ENCODE measurements around the gene FANCI.
A peak's percentile ranks its signal among the peaks of the same experiment; 100 is the strongest.

Gene FANCI

DNA sequence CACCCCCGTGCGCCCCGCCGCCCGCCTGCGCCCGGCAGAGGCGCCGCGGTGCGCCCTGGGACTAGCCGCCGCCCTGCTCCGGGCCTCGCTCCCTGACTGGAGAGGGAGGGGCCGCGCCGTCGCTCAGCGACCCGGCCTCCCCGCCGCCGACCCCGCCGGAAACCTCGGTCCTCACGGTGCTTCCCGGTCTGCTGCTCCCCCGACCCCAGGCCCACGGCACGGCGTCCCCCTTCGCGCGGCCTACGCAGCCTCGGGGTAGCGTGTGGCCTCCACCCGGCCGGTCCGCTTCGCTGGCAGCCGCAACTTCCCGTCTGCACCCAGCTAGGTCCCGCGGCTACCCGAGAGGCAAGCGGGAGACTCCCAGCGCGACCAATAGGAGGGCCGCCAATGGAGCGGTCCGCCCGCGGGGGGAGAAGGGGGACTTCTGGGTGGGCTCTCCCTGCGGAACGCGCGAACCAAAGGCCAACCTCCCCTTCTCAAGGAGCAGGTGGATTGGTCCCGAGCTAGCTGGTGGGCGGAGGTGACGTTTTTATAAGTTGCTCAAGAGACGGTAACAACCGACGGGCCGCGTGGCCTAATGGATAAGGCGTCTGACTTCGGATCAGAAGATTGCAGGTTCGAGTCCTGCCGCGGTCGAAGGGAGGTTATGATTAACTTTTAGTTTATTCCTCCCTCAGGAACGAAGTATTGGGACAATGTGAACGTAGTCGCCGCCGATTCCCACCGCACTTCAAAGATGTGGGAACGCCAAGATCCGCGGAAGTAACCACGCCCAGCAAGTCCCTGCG is 90.9 kb downstream of the FANCI start, which contains the start of gene POLG (continued):
- TF ChIP-seq, protein P1, sequence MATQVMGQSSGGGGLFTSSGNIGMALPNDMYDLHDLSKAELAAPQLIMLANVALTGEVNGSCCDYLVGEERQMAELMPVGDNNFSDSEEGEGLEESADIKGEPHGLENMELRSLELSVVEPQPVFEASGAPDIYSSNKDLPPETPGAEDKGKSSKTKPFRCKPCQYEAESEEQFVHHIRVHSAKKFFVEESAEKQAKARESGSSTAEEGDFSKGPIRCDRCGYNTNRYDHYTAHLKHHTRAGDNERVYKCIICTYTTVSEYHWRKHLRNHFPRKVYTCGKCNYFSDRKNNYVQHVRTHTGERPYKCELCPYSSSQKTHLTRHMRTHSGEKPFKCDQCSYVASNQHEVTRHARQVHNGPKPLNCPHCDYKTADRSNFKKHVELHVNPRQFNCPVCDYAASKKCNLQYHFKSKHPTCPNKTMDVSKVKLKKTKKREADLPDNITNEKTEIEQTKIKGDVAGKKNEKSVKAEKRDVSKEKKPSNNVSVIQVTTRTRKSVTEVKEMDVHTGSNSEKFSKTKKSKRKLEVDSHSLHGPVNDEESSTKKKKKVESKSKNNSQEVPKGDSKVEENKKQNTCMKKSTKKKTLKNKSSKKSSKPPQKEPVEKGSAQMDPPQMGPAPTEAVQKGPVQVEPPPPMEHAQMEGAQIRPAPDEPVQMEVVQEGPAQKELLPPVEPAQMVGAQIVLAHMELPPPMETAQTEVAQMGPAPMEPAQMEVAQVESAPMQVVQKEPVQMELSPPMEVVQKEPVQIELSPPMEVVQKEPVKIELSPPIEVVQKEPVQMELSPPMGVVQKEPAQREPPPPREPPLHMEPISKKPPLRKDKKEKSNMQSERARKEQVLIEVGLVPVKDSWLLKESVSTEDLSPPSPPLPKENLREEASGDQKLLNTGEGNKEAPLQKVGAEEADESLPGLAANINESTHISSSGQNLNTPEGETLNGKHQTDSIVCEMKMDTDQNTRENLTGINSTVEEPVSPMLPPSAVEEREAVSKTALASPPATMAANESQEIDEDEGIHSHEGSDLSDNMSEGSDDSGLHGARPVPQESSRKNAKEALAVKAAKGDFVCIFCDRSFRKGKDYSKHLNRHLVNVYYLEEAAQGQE (tag by site-specific recombination; IDR thresholded peaks at IDR 0.05), result peak; percentile 47; the same call in 1 of the 2 replicates
- TF ChIP-seq ZBTB17 (tag by site-specific recombination; IDR thresholded peaks at IDR 0.05), result peak; percentile 86
- TF ChIP-seq ZNF792 (tag by site-specific recombination; IDR thresholded peaks at IDR 0.05), result no peak
- TF ChIP-seq, protein P2, sequence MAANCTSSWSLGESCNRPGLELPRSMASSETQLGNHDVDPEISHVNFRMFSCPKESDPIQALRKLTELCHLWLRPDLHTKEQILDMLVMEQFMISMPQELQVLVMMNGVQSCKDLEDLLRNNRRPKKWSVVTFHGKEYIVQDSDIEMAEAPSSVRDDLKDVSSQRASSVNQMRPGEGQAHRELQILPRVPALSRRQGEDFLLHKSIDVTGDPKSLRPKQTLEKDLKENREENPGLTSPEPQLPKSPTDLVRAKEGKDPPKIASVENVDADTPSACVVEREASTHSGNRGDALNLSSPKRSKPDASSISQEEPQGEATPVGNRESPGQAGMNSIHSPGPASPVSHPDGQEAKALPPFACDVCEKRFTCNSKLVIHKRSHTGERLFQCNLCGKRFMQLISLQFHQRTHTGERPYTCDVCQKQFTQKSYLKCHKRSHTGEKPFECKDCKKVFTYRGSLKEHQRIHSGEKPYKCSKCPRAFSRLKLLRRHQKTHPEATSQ (tag by site-specific recombination; IDR thresholded peaks at IDR 0.05), result peak; percentile 70; the same call in 1 of the 2 replicates
- peak; percentile 9; the same call in 1 of the 2 replicates for TF ChIP-seq ZNF121 (tag by site-specific recombination; IDR thresholded peaks at IDR 0.05)
- TF ChIP-seq ZNF423 (tag by site-specific recombination; IDR thresholded peaks at IDR 0.05), result 0 out of 2 replicates have a peak, but pooled peaks have one; percentile 43
- TF ChIP-seq, protein P3, sequence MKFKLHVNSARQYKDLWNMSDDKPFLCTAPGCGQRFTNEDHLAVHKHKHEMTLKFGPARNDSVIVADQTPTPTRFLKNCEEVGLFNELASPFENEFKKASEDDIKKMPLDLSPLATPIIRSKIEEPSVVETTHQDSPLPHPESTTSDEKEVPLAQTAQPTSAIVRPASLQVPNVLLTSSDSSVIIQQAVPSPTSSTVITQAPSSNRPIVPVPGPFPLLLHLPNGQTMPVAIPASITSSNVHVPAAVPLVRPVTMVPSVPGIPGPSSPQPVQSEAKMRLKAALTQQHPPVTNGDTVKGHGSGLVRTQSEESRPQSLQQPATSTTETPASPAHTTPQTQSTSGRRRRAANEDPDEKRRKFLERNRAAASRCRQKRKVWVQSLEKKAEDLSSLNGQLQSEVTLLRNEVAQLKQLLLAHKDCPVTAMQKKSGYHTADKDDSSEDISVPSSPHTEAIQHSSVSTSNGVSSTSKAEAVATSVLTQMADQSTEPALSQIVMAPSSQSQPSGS (tag by site-specific recombination; IDR thresholded peaks at IDR 0.05; ENCODE audit: low read depth), result no peak
- peak; percentile 100 for TF ChIP-seq ZBTB7A (tag by site-specific recombination; IDR thresholded peaks at IDR 0.05; ENCODE audit: low read depth)
- peak; percentile 56 for TF ChIP-seq OSR2 (tag by site-specific recombination; IDR thresholded peaks at IDR 0.05)

DNA sequence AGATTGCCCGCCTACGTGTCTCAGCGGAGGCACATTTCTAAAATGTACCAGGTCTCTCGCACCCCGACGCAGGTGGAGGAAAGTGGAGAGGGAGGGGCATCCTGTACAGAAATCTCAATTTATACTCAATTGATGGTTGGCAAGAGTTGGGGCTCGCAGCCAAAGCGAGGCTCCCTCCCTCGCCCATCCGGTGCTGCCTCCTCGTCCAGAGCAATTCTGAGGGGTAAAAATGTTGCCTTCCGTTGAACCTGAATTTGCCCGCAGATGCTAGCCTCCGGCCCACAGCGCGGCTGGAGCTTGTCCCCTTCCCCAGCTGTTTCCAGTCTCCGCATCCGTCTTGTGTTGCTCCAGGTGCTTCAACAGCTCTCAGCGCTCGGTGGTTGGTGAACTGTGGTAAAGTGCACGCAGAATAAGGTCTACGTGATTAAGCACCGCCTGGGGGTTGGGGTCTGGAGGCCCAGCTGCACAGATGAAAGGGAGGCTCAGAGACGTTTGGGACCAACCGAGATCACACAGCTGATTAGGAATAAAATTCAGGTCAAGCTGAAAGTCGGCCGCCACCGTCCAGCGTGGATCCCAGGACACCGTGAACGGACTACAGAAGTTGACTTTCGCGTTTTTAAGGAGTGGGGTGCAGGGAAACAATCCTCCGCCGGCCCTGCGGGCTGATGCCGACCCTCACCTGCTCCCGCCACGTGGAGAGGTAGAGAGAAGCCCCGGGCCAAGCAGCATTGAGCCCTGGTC is 91.7 kb downstream of the FANCI start:
- ChIA-PET POLR2A (interaction anchor here (0.6 to 3.2 kb wide), 17 partner anchors 8 to 558 kb away, joined by 3 to 21 read pairs (median 4); partner anchors contain the start of genes AP3S2, FANCI and TICRR), CTCF (interaction anchor here (1.2 to 12.0 kb wide), 4 partner anchors 21 to 156 kb away, joined by 3 to 199 read pairs (median 4); no protein-coding TSS in a partner anchor)
- no peak for TF ChIP-seq ZNF132 (tag by site-specific recombination; IDR thresholded peaks at IDR 0.05; ENCODE audit: borderline replicate concordance)
- no peak for TF ChIP-seq ZNF501 (tag by site-specific recombination; IDR thresholded peaks at IDR 0.05)
- no peak for TF ChIP-seq SCRT2 (tag by site-specific recombination; IDR thresholded peaks at IDR 0.05)
- TF ChIP-seq, protein P4, sequence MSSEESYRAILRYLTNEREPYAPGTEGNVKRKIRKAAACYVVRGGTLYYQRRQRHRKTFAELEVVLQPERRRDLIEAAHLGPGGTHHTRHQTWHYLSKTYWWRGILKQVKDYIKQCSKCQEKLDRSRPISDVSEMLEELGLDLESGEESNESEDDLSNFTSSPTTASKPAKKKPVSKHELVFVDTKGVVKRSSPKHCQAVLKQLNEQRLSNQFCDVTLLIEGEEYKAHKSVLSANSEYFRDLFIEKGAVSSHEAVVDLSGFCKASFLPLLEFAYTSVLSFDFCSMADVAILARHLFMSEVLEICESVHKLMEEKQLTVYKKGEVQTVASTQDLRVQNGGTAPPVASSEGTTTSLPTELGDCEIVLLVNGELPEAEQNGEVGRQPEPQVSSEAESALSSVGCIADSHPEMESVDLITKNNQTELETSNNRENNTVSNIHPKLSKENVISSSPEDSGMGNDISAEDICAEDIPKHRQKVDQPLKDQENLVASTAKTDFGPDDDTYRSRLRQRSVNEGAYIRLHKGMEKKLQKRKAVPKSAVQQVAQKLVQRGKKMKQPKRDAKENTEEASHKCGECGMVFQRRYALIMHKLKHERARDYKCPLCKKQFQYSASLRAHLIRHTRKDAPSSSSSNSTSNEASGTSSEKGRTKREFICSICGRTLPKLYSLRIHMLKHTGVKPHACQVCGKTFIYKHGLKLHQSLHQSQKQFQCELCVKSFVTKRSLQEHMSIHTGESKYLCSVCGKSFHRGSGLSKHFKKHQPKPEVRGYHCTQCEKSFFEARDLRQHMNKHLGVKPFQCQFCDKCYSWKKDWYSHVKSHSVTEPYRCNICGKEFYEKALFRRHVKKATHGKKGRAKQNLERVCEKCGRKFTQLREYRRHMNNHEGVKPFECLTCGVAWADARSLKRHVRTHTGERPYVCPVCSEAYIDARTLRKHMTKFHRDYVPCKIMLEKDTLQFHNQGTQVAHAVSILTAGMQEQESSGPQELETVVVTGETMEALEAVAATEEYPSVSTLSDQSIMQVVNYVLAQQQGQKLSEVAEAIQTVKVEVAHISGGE (tag by site-specific recombination; conservative IDR thresholded peaks at IDR 0.05; ENCODE audit: low read depth), result peak; percentile 42; the same call in 1 of the 2 replicates
- no peak for TF ChIP-seq ZNF654 (tag by site-specific recombination; IDR thresholded peaks at IDR 0.05; ENCODE audit: low read depth)
- TF ChIP-seq, protein P5, sequence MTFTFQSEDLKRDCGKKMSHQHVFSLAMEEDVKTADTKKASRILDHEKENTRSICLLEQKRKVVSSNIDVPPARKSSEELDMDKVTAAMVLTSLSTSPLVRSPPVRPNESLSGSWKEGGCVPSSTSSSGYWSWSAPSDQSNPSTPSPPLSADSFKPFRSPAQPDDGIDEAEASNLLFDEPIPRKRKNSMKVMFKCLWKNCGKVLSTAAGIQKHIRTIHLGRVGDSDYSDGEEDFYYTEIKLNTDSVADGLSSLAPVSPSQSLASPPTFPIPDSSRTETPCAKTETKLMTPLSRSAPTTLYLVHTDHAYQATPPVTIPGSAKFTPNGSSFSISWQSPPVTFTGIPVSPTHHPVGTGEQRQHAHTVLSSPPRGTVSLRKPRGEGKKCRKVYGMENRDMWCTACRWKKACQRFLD (tag by site-specific recombination; IDR thresholded peaks at IDR 0.05), result no peak
- TF ChIP-seq ZNF792 (tag by site-specific recombination; IDR thresholded peaks at IDR 0.05), result peak; percentile 7; the same call in 1 of the 2 replicates
- TF ChIP-seq ZNF169 (tag by site-specific recombination; IDR thresholded peaks at IDR 0.05), result no peak
- TF ChIP-seq, protein P6, sequence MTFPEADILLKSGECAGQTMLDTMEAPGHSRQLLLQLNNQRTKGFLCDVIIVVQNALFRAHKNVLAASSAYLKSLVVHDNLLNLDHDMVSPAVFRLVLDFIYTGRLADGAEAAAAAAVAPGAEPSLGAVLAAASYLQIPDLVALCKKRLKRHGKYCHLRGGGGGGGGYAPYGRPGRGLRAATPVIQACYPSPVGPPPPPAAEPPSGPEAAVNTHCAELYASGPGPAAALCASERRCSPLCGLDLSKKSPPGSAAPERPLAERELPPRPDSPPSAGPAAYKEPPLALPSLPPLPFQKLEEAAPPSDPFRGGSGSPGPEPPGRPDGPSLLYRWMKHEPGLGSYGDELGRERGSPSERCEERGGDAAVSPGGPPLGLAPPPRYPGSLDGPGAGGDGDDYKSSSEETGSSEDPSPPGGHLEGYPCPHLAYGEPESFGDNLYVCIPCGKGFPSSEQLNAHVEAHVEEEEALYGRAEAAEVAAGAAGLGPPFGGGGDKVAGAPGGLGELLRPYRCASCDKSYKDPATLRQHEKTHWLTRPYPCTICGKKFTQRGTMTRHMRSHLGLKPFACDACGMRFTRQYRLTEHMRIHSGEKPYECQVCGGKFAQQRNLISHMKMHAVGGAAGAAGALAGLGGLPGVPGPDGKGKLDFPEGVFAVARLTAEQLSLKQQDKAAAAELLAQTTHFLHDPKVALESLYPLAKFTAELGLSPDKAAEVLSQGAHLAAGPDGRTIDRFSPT (tag by site-specific recombination; IDR thresholded peaks at IDR 0.05), result peak; percentile 92
- TF ChIP-seq ZNF768 (tag by site-specific recombination; IDR thresholded peaks at IDR 0.05), result peak; percentile 98; the same call in 1 of the 2 replicates
- no peak for TF ChIP-seq ZNF184 (tag by site-specific recombination; IDR thresholded peaks at IDR 0.05)

More for the DNA sequence above, 91.7 kb downstream of the FANCI start:
- Histone ChIP-seq H3K9me3 (ENCODE audit: control insufficient read depth, insufficient read depth, low read depth, low read length) (no peaks in the 10 kb centered on the region), H3K4me1 (ENCODE audit: control insufficient read depth, insufficient read depth, low read length) (peaks cover 10% of the 10 kb centered on the region), H3K36me3 (ENCODE audit: control insufficient read depth in 2 of 2, insufficient read depth in 1 of 2, low read length in 2 of 2) (peaks cover 15 to 32% of the 10 kb centered on the region in 2 experiments), H3K4me3 (ENCODE audit: low read depth, low read length) (peak overlapping the region; percentile 48), H3K27ac (ENCODE audit: extremely low read depth, low read depth, low read length) (peak overlapping the region; percentile 35; the same call in 1 of the 2 replicates)

All from HEK293 (cell line).